GM08714 (cell line): ENCODE results near the gene MAD1L1.

ENCODE experiments used
- H3K4me3 ChIP-seq: fragments of 200-500 bp; sonication (Bioruptor generic); 2 replicates; pipeline ENCODE4 v1.5.1; 2014; ENCODE audit warnings: mild to moderate bottlenecking, low read length, inconsistent platforms
- ZNF274 ChIP-seq: IDR thresholded peaks from 2 replicates; pipeline ENCODE4 v1.6.1; 2012; ENCODE audit warnings: mild to moderate bottlenecking, low read depth, low read length

Gene MAD1L1

DNA sequence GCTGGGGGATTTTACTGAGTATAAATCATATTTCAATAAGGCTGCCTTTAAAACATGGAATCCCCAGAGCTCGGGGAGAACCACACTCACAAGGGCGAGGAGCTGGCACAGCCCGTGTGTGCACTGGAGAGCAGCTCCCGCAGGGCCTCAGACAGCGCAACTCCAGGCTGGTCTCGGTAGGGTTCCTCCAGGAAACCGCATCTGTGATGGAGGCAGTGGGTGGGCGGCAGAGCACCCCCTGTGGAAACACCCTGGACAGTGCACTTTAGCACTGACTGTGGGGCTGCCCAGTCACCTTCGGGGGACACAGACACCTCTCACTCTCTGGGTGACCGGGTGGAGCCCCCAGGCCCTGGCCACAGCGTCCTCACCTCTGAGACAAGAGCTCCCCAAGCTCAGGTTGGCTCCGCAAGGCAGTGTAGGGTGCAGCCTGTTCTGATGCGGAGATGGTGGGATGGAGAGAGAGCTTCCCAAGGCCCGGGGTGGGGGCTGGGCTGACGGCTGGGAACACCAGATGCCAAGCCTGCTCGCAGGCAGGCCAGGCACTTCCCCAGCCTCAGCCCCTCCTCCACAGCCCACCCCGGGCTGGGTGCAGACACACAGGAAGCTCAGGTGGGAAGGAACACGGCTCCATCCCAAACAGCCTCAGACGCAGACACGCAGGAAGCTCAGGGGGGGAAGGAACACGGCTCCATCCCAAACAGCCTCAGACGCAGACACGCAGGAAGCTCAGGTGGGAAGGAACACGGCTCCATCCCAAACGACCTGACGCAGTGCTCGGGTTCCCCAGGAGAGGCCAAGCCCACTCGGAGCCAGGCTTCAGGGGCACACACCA lies 224.4 kb downstream of the MAD1L1 start:
- TF ChIP-seq ZNF274: no peak
- no peak overlapping the region for H3K4me3 ChIP-seq

GRCh38 chr7:2007551-2007950 lies 225.2 kb downstream of the MAD1L1 start:
- no peak overlapping the region for H3K4me3 ChIP-seq
- no peak for TF ChIP-seq ZNF274

- H3K4me3 ChIP-seq: no peak overlapping the region
- TF ChIP-seq ZNF274: no peak
These were observed 225.8 kb downstream of the MAD1L1 start for GRCh38 chr7:2006921-2007381.

DNA sequence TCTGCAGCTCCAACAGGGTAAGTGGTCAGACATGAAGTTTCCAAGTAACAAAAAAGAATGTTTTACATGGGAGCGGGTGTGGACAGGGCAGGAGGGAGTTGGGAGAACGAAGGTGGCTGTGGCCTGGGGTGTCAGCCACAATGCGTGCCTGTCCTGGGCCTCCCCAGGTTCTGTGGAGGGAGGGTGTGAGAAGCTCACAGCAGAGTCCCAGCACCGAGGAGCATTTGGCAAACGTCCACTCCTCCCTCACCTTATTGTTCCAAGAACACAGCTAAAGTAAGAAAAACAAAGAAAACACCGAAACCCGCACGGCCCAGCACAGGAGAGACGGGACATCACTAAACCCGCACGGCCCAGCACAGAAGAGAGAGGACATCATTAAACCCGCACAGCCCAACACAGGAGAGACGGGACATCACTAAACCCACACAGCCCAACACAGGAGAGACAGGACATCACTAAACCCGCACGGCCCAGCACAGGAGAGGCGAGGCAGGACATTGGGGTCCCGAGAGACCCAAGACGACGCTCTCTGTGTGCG lies 226.4 kb downstream of the MAD1L1 start:
- TF ChIP-seq ZNF274: no peak
- no peak overlapping the region for H3K4me3 ChIP-seq

DNA sequence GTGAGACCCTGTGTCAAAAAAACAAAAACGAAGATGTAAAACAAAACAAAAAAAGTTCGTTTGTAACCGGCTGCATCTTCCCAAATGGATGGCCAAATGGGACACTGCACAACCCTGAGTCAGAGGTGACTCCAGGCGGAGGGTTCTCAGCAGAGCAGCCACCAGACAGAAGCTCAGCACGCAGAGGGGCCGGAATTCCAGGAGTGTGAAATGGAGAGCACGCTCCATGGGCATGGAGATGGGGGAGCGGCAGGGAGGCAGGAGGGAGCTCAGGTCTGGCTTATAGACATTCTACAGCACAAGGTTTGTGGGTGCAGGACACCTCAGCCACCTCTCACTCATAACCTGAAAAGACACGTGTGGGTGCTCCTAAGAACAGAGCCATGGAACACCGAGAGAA lies 227.0 kb downstream of the MAD1L1 start:
- no peak for TF ChIP-seq ZNF274
- H3K4me3 ChIP-seq: no peak overlapping the region

DNA sequence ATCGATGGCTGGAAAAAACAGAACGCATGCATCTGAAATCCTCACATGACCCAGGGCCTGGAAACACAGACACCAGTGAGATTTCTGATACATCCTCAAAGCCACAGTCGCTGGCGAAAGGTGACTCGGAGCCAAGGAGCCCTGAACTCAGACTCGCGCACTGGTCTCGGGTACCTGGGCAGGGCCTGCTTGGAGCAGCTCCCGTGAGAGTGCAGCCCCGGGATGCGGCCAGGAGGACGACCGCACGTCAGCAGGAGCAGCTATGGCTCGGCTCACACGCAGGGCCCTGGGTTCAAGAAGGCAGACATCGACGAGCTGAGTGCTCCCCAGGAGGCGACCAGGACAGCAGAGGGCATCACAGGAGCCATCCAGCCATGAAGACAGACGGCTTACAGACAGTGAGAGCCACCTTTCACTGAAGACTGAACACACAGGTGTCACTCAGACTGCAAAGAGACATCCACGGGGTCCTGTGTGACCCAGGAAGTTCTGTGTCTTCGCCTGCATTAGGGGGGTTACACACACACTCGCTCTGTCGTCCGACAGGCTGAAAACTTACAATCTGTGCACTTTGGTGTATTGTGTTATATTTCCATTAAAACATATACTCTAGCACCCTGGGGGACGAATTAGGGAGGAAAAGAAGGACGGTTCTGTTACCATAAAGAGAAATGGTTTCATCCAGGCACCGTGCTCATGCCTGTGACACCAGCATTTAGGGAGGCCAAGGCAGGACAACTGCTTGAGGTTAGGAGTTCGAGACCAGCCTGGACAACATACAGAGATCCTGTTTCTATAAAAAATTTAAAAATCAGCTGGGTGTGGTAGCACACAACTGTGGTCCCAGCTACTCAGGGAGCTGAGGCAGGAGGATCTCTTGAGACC lies 227.7 kb downstream of the MAD1L1 start:
- TF ChIP-seq ZNF274: no peak
- H3K4me3 ChIP-seq: no peak overlapping the region

GRCh38 chr7:2003931-2004812 lies 228.6 kb downstream of the MAD1L1 start:
- no peak for TF ChIP-seq ZNF274
- H3K4me3 ChIP-seq: no peak overlapping the region

DNA sequence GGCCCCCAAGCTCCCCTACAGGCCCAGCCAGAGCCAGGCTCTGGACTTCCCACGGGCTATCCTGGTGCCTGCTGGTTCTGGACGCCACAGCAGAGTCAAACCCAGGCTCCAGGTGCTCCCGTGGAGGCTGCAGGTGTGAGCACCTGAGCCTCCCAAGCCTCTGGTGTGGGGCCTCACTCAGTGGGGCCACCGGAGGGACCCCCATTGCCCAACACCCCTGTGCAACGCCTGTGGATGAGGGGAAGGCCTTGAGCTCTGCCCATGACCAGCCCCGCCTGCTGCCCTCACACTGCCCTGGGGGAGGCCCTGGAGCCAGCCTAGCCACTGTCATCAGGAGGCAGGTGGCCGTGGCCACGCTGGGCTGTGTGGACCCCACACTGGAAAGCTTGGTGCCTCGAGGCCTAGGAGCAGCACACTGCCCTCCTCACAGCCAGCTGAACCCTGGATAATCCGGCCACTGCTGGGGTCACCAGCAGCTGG lies 229.3 kb downstream of the MAD1L1 start:
- TF ChIP-seq ZNF274: no peak

GRCh38 chr7:2002561-2003450 lies 229.9 kb downstream of the MAD1L1 start:
- TF ChIP-seq ZNF274: no peak
- no peak overlapping the region for H3K4me3 ChIP-seq

More for the DNA sequence above, 229.3 kb downstream of the MAD1L1 start:
- no peak overlapping the region for H3K4me3 ChIP-seq

GRCh38 chr7:2001601-2002442 lies 230.9 kb downstream of the MAD1L1 start:
- H3K4me3 ChIP-seq: no peak overlapping the region
- no peak for TF ChIP-seq ZNF274

DNA sequence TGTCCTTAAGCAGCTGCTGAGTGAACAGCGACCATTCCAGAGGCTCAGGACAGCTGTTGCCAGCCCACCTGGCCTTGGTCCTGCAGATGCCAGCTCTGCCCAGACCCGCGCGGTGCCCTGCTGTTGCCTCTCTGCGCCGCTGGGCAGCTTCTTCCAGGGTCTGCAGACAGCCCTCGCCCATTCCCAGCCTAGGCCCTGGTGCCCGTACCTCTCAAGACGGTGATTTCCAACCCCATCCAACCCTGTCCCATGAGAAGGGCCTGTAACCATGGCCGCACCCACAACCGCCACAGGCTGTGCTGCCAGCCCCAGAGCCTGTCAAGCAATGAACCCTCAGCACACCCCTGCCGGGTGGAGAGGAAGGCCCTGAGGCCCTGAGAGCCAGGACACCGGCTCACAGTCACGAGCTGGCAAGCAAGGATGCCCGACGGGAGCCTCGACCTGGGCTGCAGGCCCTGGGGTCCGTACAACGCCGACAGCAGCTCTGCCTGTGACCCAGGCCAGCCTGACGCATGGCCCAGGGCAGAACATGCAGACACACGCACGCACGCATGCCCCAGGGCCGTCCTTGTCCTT lies 231.9 kb downstream of the MAD1L1 start:
- no peak overlapping the region for H3K4me3 ChIP-seq
- no peak for TF ChIP-seq ZNF274
